LNCaP clone FGC (cell line): ENCODE data around the gene OPCML.

Source experiments
- DNase-seq: peaks from one replicate; pipeline ENCODE4 v3.0.0-alpha.2; 2011; ENCODE audit warnings: low read depth
- H3K4me3 ChIP-seq: 2 replicates; pipeline ENCODE4 v1.5.1; 2011; ENCODE audit warnings: mild to moderate bottlenecking, low read depth, low read length, control low read depth
- CTCF ChIP-seq: IDR thresholded peaks from 2 replicates; pipeline ENCODE4 v1.5.1; 2012; ENCODE audit warnings: mild to moderate bottlenecking; ENCODE audit not compliant: control insufficient read depth, insufficient read depth; ENCODE audit errors: extremely low read depth

The OPCML gene

GRCh38 chr11:133570376-133570775, 38.1 kb upstream of the OPCML start:
- no peak overlapping the region for H3K4me3 ChIP-seq
- no peak for TF ChIP-seq CTCF
- no peak for DNase-seq

- no peak overlapping the region for H3K4me3 ChIP-seq
- no peak for TF ChIP-seq CTCF
- DNase-seq: no peak
Observed at GRCh38 chr11:133563505-133564025, 31.3 kb upstream of the OPCML start.

GRCh38 chr11:133560472-133560855, 28.2 kb upstream of the OPCML start:
- no peak overlapping the region for H3K4me3 ChIP-seq
- no peak for DNase-seq
- TF ChIP-seq CTCF: no peak

GRCh38 chr11:133559833-133560471, 27.7 kb upstream of the OPCML start:
- TF ChIP-seq CTCF: no peak

GRCh38 chr11:133559382-133559781, 27.1 kb upstream of the OPCML start:
- no peak overlapping the region for H3K4me3 ChIP-seq
- no peak for TF ChIP-seq CTCF
- no peak for DNase-seq

More at GRCh38 chr11:133559833-133560471, 27.7 kb upstream of the OPCML start:
- no peak for DNase-seq
- no peak overlapping the region for H3K4me3 ChIP-seq

- TF ChIP-seq CTCF: no peak
- DNase-seq: no peak
- no peak overlapping the region for H3K4me3 ChIP-seq
Observed at GRCh38 chr11:133555034-133555433, 22.7 kb upstream of the OPCML start.

- no peak for TF ChIP-seq CTCF
- H3K4me3 ChIP-seq: no peak overlapping the region
- DNase-seq: no peak
Observed at GRCh38 chr11:133553885-133554740, 21.8 kb upstream of the OPCML start.
